Endothelial cell of umbilical vein (primary cell): ENCODE measurements around the gene RABEPK. TPM values are rescaled to one million over a fixed set of nuclear protein-coding genes. Genes with fewer than 3 reads are reported as not detected.

Experiments
- BruUV-seq: library from RNA; stranded (reverse); fragments of 400-500 nt; replicated peaks from 2 replicates; lab custom pipeline; 2021; lab: Mats Ljungman, UMichigan
- CTCF ChIA-PET: fragments of 300-600, 350-600 bp; sonication (Branson Sonifier 250); formaldehyde crosslinking; loops from one replicate; lab custom pipeline; 2021; ENCODE audit warnings: antibody characterized with exemption, inconsistent platforms; lab: Charles Lee
- POLR2A ChIA-PET: fragments of 300-600, 350-600 bp; sonication (Branson Sonifier 250); formaldehyde crosslinking; loops from one replicate; lab custom pipeline; 2021; ENCODE audit warnings: antibody characterized with exemption, inconsistent platforms; lab: Charles Lee
- DNase-seq: peaks from one replicate; pipeline ENCODE4 v3.0.0-alpha.2; 2011; ENCODE audit warnings: low read depth, low spot score
- FAIRE-seq: peaks from 2 replicates; lab custom pipeline; 2011; peaks lifted over from hg19 to GRCh38; lab: Jason Lieb, UNC
- H2AFZ ChIP-seq: 2 replicates; pipeline ENCODE4 v1.6.0; 2012; ENCODE audit warnings: low read depth, low read length, control low read depth, inconsistent platforms
- H3K27ac ChIP-seq: 2 replicates; pipeline ENCODE4 v1.5.1; 2011; ENCODE audit warnings: low read depth, mild to moderate bottlenecking, control low read depth, low read length, moderate library complexity; ENCODE audit not compliant: insufficient read depth
- H3K27me3 ChIP-seq, 2 experiments: 2 replicates each; pipeline versions ENCODE4 v1.6.0 to v1.6.1; 2011; ENCODE audit warnings: low read length in 2 of 2, mixed read lengths in 1 of 2; ENCODE audit not compliant: control insufficient read depth in 2 of 2, insufficient read depth in 2 of 2
- H3K36me3 ChIP-seq, 2 experiments: 2 replicates in 1 of 2; 3 replicates in 1 of 2; pipeline ENCODE4 v1.5.1; 2011; ENCODE audit warnings: low read length in 2 of 2, mild to moderate bottlenecking in 1 of 2, moderate library complexity in 1 of 2; ENCODE audit not compliant: control insufficient read depth in 2 of 2, insufficient read depth in 2 of 2; ENCODE audit errors: extremely low read depth in 1 of 2
- H3K4me1 ChIP-seq: 3 replicates; pipeline ENCODE4 v1.5.1; 2011; ENCODE audit warnings: mild to moderate bottlenecking, low read length; ENCODE audit not compliant: control insufficient read depth, insufficient read depth; ENCODE audit errors: extremely low read depth
- H3K4me2 ChIP-seq: 2 replicates; pipeline ENCODE4 v1.6.1; 2011; ENCODE audit warnings: low read length, control low read depth, mixed read lengths; ENCODE audit not compliant: insufficient read depth
- H3K4me3 ChIP-seq, 3 experiments: fragments of 200-600 bp in 1 of 3; sonication (generic), shearing (Covaris generic) in 1 of 3; replicated peaks in 1 of 3; 2 replicates each; pipeline ENCODE4 v1.5.1; 2011 to 2016; ENCODE audit warnings: control low read depth in 3 of 3, low read length in 3 of 3, mild to moderate bottlenecking in 2 of 3, inconsistent platforms in 1 of 3, low read depth in 1 of 3, moderate library complexity in 1 of 3; ENCODE audit not compliant: insufficient read depth in 1 of 3
- H3K79me2 ChIP-seq: 2 replicates; pipeline ENCODE4 v1.6.0; 2012; ENCODE audit warnings: low read length, inconsistent platforms; ENCODE audit not compliant: control insufficient read depth, insufficient read depth
- H3K9ac ChIP-seq: replicated peaks from 2 replicates; pipeline ENCODE3; 2011; ENCODE audit warnings: low read length, control low read depth; ENCODE audit not compliant: insufficient read depth; ENCODE audit errors: extremely low read depth
- H3K9me1 ChIP-seq: replicated peaks from 3 replicates; pipeline ENCODE4 v1.6.0; 2011; ENCODE audit warnings: mild to moderate bottlenecking, low read length; ENCODE audit not compliant: control insufficient read depth, insufficient read depth; ENCODE audit errors: extremely low read depth
- H3K9me3 ChIP-seq: replicated peaks from 2 replicates; pipeline ENCODE4 v1.5.1; 2012; ENCODE audit warnings: low read length, inconsistent platforms; ENCODE audit not compliant: control insufficient read depth, insufficient read depth
- H4K20me1 ChIP-seq: replicated peaks from 2 replicates; pipeline ENCODE3; 2011; ENCODE audit warnings: mild to moderate bottlenecking, low read length; ENCODE audit not compliant: control insufficient read depth, insufficient read depth; ENCODE audit errors: extremely low read depth
- CTCF ChIP-seq, 2 donors: IDR thresholded peaks; 1 replicate in 1 of 2; 2 replicates in 1 of 2; pipeline ENCODE4 v1.5.1; 2011; ENCODE audit warnings: low read length in 2 of 2, mild to moderate bottlenecking in 2 of 2, moderate library complexity in 2 of 2, control low read depth in 1 of 2, inconsistent platforms in 1 of 2, low read depth in 1 of 2; ENCODE audit not compliant: insufficient read depth in 1 of 2; ENCODE audit errors: extremely low read depth in 1 of 2
- EZH2 ChIP-seq: IDR thresholded peaks from 2 replicates; pipeline ENCODE4 v1.6.1; 2012; ENCODE audit warnings: borderline replicate concordance, low read depth, mild to moderate bottlenecking, moderate library complexity, low read length, inconsistent platforms; ENCODE audit not compliant: severe bottlenecking
- FOS ChIP-seq: IDR thresholded peaks from 2 replicates; pipeline ENCODE4 v1.6.1; 2011; ENCODE audit warnings: mild to moderate bottlenecking, low read length, moderate library complexity, borderline replicate concordance; ENCODE audit not compliant: insufficient read depth
- GATA2 ChIP-seq: IDR thresholded peaks from 2 replicates; pipeline ENCODE4 v1.7.0; 2011; ENCODE audit warnings: low read depth, mild to moderate bottlenecking, moderate library complexity, mixed read lengths, low read length; ENCODE audit not compliant: insufficient read length, insufficient read depth
- JUN ChIP-seq: IDR thresholded peaks from 2 replicates; pipeline ENCODE4 v1.6.1; 2011; ENCODE audit warnings: borderline replicate concordance, low read depth; ENCODE audit not compliant: insufficient read length, insufficient read depth
- MAX ChIP-seq: IDR thresholded peaks from 2 replicates; pipeline ENCODE4 v1.6.1; 2011; ENCODE audit not compliant: insufficient read depth, insufficient read length
- MYC ChIP-seq: IDR thresholded peaks from one replicate; pipeline ENCODE4 v1.6.1; 2011; ENCODE audit warnings: mild to moderate bottlenecking, low read depth, low read length
- POLR2A ChIP-seq: IDR thresholded peaks from 2 replicates; pipeline ENCODE4 v1.6.1; 2012; ENCODE audit warnings: low read depth, mild to moderate bottlenecking, control low read depth, low read length
- POLR2AphosphoS5 ChIP-seq: IDR thresholded peaks from 2 replicates; pipeline ENCODE4 v1.6.1; 2012; ENCODE audit warnings: low read depth, mild to moderate bottlenecking, control low read depth, low read length, moderate library complexity; ENCODE audit not compliant: insufficient read depth
- dilution Hi-C: fragments of 300-500 bp; cut with MboI; formaldehyde crosslinking; loops from one replicate; pipeline ENCODE4 v1.15.0; 2019; ENCODE audit warnings: low sequenced_read_pairs; ENCODE audit not compliant: extremely low pct_ligation_motif_present
- intact Hi-C: fragments of 100-400 bp; cut with micrococcal nuclease; formaldehyde crosslinking; loops from one replicate; pipeline ENCODE4 v1.10.0; 2022
- polyA plus RNA-seq, 4 experiments: library from polyadenylated mRNA; depleted of rRNA in 3 of 4; stranded (reverse) in 3 of 4; unstranded in 1 of 4; fragments of >200 nt; gene quantifications; 2 replicates each; pipeline versions ENCODE4 v1.2.1 to v1.2.3, GENCODE V29; 2011 to 2012; ENCODE audit warnings: missing spikeins in 1 of 4
- total RNA-seq: library from RNA; stranded (reverse); gene quantifications from 2 replicates; pipeline ENCODE4 v1.2.3, GENCODE V29; 2021

The RABEPK gene
- total and polyA plus RNA-seq, 2 donors (not counting 3 experiments of a cell fraction or from before 2014, with no cell fraction given): 18.2 to 23.0 TPM

DNA sequence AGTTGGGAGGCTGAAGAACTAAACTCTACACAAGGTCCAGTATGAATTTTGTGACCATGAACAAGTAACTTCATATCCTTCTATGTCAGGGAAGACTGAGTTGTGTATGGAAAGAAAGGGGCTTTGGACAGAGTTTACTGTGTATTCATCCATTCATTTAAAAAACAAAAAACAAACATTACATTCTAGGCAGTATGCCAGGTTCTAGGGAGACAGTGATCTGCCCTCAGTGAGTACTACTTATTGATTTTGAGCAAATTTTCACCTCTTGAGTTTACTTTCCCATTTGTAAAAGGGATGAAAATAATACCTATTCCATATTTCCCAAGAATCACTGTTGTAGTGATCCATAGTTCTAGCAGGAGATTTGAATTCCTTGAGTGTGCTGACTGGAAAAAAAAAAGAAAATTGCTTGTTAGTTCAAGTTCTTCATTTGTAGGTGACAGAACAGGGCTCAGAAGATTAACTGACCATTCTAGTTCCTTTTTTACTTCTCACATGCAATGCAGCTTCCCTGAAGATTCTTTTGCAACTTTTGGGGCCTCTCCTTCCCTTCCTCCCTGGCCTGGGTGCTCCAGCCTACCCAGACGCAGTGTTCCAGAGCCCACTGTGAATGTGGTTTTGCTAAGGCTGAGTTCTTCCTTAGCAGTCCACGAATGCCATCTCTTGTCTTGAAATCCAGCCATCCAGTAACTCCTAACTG lies 58.6 kb downstream of the RABEPK start:
- DNase-seq (no peak), FAIRE-seq (no peak)
- Histone ChIP-seq H3K27me3 (no peaks in the 10 kb centered on the region), H3K4me1 (peaks cover 16% of the 10 kb centered on the region), H3K9me3 (no peaks in the 10 kb centered on the region), H3K36me3 (no peaks in the 10 kb centered on the region), H3K4me2 (no peak overlapping the region), H2AFZ (no peak overlapping the region), H3K4me3 (no peak overlapping the region), H4K20me1 (no peaks in the 10 kb centered on the region), H3K27ac (no peak overlapping the region), H3K9me1 (no peaks in the 10 kb centered on the region), H3K9ac (no peak overlapping the region), H3K79me2 (peaks cover 23% of the 10 kb centered on the region)
- TF ChIP-seq FOS (no peak), JUN (no peak), CTCF (IDR thresholded peaks at IDR 0.05; ENCODE audit: extremely low read depth in 1 of 2, insufficient read depth in 1 of 2, low read depth in 1 of 2, low read length in 2 of 2) (no peak), EZH2 (no peak), POLR2AphosphoS5 (no peak), POLR2A (no peak), GATA2 (no peak), MYC (no peak), MAX (no peak)
- dilution Hi-C loops (no loop called here), intact Hi-C loops (no loop called here)
- POLR2A ChIA-PET: no interaction called here
- no TSS peak for BruUV-seq
- CTCF ChIA-PET: interaction anchor here (1.8 kb wide), 1 partner anchor 103 kb away, joined by 5 read pairs; no protein-coding TSS in a partner anchor
